ENCODE data around the gene C21orf58. TPM values are rescaled to one million over a fixed set of nuclear protein-coding genes. Genes with fewer than 3 reads are reported as not detected.

Gene C21orf58
- total RNA-seq, 1 experiment from 2014 or later = 35.1 TPM

- ATAC-seq = no peak
- no peak for TF ChIP-seq ZNF416 (CRISPR knock-in tag; IDR thresholded peaks at IDR 0.05)
- TF ChIP-seq ZBTB43 (CRISPR knock-in tag; IDR thresholded peaks at IDR 0.05) = no peak
- no peak for TF ChIP-seq GABPB1 (CRISPR knock-in tag; IDR thresholded peaks at IDR 0.05)
- no peak for TF ChIP-seq GRHL2 (CRISPR knock-in tag; IDR thresholded peaks at IDR 0.05; ENCODE audit: insufficient replicate concordance, severe bottlenecking)
- TF ChIP-seq, protein P1, sequence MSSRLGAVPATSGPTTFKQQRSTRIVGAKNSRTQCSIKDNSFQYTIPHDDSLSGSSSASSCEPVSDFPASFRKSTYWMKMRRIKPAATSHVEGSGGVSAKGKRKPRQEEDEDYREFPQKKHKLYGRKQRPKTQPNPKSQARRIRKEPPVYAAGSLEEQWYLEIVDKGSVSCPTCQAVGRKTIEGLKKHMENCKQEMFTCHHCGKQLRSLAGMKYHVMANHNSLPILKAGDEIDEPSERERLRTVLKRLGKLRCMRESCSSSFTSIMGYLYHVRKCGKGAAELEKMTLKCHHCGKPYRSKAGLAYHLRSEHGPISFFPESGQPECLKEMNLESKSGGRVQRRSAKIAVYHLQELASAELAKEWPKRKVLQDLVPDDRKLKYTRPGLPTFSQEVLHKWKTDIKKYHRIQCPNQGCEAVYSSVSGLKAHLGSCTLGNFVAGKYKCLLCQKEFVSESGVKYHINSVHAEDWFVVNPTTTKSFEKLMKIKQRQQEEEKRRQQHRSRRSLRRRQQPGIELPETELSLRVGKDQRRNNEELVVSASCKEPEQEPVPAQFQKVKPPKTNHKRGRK (CRISPR knock-in tag; IDR thresholded peaks at IDR 0.05; ENCODE audit: borderline replicate concordance) = no peak
- TF ChIP-seq ZNF232 (CRISPR knock-in tag; IDR thresholded peaks at IDR 0.05) = no peak
- no peak for TF ChIP-seq FOXJ3 (CRISPR knock-in tag; IDR thresholded peaks at IDR 0.05; ENCODE audit: borderline replicate concordance)
- TF ChIP-seq TEAD1 (CRISPR knock-in tag; IDR thresholded peaks at IDR 0.05) = no peak
- no peak for TF ChIP-seq SP1 (CRISPR knock-in tag; conservative IDR thresholded peaks at IDR 0.05)
- no peak for TF ChIP-seq IRF2 (CRISPR knock-in tag; IDR thresholded peaks at IDR 0.05; ENCODE audit: borderline replicate concordance, low read depth)
- no peak for TF ChIP-seq CREM (CRISPR knock-in tag; IDR thresholded peaks at IDR 0.05)
- TF ChIP-seq ETV6 (CRISPR knock-in tag; IDR thresholded peaks at IDR 0.05) = no peak
- no peak for TF ChIP-seq E2F4 (CRISPR knock-in tag; IDR thresholded peaks at IDR 0.05; ENCODE audit: borderline replicate concordance, low read depth)
- TF ChIP-seq NR3C1 (CRISPR knock-in tag; conservative IDR thresholded peaks at IDR 0.05; ENCODE audit: low read depth) = no peak
- no peak for TF ChIP-seq IRF1 (CRISPR knock-in tag; IDR thresholded peaks at IDR 0.05)
- TF ChIP-seq, protein P2, sequence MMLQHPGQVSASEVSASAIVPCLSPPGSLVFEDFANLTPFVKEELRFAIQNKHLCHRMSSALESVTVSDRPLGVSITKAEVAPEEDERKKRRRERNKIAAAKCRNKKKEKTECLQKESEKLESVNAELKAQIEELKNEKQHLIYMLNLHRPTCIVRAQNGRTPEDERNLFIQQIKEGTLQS (CRISPR knock-in tag; conservative IDR thresholded peaks at IDR 0.05) = no peak
- TF ChIP-seq, protein P3, sequence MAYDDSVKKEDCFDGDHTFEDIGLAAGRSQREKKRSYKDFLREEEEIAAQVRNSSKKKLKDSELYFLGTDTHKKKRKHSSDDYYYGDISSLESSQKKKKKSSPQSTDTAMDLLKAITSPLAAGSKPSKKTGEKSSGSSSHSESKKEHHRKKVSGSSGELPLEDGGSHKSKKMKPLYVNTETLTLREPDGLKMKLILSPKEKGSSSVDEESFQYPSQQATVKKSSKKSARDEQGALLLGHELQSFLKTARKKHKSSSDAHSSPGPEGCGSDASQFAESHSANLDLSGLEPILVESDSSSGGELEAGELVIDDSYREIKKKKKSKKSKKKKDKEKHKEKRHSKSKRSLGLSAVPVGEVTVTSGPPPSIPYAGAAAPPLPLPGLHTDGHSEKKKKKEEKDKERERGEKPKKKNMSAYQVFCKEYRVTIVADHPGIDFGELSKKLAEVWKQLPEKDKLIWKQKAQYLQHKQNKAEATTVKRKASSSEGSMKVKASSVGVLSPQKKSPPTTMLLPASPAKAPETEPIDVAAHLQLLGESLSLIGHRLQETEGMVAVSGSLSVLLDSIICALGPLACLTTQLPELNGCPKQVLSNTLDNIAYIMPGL (CRISPR knock-in tag; IDR thresholded peaks at IDR 0.05) = no peak
- TF ChIP-seq RELA (CRISPR knock-in tag; IDR thresholded peaks at IDR 0.05; ENCODE audit: borderline replicate concordance) = no peak
- no peak for TF ChIP-seq NFE2L1 (CRISPR knock-in tag; IDR thresholded peaks at IDR 0.05)
- TF ChIP-seq ZNF281 (CRISPR knock-in tag; IDR thresholded peaks at IDR 0.05) = no peak
- Mint-ChIP-seq H3K9me3 (peaks cover 5% of the 10 kb centered on the region), H3K4me3 (no peak overlapping the region), H3K36me3 (peaks cover 37% of the 10 kb centered on the region), H3K4me1 (no peaks in the 10 kb centered on the region), H3K27me3 (ENCODE audit: low read depth) (no peaks in the 10 kb centered on the region), H3K27ac (peak overlapping the region; percentile 87)
- no peak for DNase-seq (ENCODE audit: low spot score)
- POLR2A ChIA-PET = no interaction called here
- CTCF ChIA-PET = no interaction called here
Observed at GRCh38 chr21:46371204-46372013, 47.7 kb upstream of the C21orf58 start.
